Activated gamma-delta T cell (primary cell): ENCODE data around the gene KLHL22.
"Not testable (repeated sequence)": the region's sequence is repeated elsewhere in the genome, so short reads cannot be mapped to it uniquely, and the experiment has no call there.

Source experiments
- DNase-seq: peaks from one replicate; lab custom pipeline; 2025; lab: John Stamatoyannopoulos, UW

The KLHL22 gene

DNA sequence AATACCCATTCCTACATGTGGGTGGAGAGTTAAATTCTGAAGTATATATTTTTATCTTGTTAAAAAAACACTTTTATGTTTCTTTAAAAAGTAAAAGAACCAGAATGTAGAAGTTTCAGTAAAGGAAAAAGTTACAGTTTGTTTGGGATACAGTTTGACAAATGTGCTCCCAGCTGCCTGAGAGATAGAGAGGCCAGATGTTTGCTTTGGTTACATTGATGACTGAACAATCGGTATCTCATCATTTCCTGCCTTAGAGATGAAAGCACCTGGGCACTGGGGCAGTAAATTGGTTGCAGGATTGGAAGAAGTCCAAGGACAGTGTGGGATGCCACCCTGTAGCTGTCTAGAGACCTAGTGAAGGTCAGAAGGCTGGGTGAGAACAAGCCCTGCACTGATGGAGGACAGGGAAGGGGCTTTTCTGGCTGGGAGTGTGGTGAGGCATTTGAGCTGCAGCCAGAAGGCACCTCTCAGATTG lies 28.4 kb upstream of the KLHL22 start:
- no peak for DNase-seq

DNA sequence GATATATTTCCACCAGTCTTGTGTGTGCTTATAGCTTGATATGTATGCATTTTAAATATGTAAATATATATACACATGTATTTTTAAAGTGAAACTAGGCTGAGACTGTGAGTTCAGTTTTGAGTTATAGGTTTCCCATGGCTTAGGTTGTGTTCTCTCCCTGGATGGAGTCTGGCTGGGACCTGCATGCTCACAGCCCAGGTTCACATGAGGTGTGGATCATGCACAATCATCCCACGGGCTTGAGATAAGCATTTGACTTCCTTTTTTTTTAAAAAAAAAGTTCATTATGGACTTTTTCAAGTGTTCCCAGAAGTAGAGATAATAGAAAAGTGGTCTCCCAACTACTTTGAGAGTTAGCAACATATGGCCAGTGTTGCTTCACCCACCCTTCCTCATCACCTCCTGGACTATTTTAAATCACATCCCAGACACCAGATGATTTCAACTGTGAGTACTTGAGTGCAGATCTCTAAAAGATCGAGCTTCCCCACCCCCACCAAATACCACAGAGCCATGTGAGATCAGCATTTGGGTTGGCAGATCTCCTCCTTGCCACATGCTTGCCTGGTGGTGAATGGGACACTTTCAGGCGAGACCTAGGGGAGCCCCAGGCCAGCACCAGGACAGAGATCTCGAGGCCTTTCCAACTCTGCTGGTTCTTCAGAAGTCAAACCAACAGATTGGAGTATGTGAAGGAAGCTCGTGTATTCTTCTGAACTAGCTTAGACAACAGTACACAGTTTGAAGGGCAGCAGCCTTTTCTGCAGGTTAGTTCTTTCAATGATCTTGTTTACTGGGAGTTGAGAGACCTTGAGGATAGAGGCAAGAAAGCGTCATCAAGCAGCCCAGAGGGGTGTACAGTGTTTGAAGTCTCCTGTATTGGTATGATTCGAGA lies 27.7 kb upstream of the KLHL22 start:
- no peak for DNase-seq

DNA sequence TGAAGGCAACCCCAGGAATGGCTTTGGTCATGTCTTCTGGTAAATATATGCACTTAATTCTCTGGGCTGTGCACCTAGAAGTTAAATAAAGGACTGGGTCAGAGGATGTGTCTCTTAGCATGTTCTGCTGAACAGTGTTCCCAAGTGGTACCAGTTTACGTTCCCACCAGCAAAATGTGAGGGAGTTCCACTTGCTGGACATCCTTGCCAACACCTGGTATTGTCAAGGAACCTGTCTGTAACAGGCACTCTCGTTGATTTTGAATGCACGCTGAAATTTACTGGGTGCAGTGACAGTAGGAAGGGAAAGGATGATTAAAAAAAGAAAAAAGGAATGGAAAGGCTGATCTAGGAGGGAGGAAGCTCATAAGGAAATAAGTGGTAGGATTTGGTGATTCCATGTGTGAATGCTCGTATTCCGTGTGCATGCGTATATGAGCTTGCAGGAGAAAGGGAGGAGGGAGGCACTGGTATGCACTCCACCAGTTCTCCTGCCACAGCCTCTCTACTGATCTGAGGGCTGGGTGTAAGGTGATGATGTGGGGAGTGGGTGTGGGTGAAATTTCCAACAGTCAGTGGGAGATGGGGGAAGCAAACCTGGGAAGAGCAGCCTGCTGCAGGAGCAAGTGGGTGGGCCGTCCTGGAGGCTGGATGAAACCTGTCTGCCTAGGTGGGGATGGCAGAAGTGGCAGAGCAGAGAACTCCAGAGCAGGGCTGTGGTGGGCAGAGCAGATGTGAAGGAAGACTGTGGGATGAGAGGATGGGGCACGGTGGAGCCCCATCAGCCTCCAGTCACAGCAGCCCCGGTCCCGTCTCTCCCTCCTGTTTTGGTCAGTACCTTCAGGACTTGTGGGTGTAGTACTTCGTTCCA lies 26.8 kb upstream of the KLHL22 start:
- no peak for DNase-seq

DNA sequence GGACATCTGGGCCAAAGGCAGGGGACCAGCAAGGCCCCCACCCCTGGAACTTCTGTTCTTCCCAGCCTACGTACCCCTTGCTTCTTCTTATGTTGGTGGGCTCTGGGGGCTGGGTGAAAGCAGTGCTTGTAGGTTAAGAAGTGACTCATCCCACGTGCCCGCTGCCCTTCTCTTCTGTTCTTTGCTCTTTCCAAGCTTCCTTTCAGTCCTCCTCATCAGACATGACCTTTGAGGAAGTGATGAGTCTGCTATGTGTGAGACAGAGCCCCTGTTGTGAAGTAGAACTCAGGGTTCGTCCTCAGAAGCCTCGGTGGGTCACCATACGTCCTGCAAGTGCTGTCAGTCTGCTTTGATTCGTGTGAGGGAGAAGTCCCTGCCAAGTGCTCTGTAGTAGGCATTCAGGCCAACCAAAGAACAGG lies 24.5 kb upstream of the KLHL22 start:
- DNase-seq = no peak

DNA sequence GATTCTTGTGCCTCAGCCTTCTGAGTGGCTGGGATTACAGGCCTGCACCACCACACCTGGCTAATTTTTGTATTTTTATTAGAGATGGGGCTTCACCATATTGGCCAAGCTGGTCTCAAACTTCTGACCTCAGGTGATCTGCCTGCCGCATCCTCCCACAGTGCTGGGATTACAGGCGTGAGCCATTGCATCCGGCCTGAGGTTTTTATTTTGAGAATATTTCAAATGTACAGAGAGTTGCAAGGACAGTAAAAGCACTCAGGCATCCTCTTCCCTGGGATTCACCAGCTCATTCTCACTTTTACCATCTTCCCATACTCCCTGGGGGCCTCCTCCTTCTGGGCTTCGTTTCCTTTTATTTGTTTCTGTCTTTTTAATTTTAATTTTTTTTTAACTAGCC lies 24.0 kb upstream of the KLHL22 start:
- no peak for DNase-seq

DNA sequence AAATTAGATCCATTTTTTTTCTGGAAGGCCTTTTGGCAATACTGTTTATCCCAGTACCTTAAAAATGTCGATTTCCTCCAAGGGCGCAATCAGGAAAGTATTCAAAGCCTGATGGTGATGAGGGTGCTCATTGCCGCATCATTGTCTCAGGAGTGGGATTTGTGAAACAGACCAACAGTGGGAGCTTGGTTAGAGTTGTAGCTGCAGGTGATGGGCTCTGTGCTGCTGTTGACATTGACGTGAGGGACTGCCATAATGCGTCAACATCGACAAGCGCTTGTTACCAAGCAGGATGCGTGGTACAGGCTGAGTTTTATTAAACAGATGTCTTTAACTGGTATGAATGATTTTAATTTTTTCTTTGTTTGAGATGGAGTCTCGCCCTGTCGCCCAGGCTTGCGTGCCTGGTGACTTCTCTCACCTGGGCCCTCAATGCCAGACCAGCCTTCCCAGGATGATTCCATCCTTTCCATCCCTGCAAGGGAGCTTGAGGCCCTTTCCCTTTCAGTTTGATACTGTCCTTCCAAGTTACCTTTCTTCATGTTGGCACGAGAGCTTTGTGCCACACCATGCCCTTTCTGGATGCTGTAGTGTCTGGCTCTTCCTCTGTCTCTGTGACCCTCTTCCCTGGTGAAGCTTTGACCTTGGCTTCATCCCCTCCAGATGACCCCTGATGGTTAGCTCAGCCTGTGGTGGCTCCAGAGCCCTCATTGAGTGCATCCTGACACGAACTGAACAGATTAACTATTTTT lies 22.4 kb upstream of the KLHL22 start:
- DNase-seq = no peak

DNA sequence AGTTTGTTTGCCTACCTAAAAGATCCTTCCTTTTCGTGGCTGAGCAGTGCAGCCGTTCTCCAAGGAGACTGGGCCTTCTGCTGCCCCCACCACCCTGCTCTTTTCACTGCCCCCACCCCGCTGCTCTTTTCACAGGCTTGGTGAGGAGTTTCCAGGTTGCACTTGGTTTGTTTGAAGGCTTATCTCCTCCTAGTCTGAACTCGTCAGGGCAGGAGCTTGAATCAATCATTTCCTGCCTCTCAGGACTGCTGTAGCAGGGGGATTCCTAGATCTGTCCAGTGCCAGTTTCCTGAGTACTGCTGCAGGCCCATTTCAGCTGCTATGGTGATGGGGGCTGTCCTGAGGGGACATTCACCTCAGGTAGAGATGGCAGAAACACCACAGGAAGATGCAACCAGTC lies 21.8 kb upstream of the KLHL22 start:
- no peak for DNase-seq

DNA sequence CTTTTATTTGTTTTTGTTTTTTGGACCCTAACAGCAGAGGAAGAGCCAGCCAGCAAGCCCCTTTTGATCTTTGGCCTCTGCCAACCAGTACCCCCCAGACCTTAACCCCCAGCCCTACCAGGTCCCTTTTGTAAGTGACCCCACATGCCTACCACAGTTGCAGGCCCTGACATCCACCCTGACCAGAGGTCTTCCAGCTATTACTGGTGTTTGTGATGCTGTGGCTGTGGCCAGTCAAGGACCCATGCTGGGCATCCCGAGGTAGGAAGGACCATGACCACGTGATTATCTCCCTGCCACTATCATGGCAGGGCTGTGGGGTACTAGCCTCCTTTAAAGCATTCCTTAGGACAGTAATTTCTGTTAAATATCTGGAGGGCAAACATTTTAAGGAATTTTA lies 20.8 kb upstream of the KLHL22 start:
- DNase-seq = no peak

DNA sequence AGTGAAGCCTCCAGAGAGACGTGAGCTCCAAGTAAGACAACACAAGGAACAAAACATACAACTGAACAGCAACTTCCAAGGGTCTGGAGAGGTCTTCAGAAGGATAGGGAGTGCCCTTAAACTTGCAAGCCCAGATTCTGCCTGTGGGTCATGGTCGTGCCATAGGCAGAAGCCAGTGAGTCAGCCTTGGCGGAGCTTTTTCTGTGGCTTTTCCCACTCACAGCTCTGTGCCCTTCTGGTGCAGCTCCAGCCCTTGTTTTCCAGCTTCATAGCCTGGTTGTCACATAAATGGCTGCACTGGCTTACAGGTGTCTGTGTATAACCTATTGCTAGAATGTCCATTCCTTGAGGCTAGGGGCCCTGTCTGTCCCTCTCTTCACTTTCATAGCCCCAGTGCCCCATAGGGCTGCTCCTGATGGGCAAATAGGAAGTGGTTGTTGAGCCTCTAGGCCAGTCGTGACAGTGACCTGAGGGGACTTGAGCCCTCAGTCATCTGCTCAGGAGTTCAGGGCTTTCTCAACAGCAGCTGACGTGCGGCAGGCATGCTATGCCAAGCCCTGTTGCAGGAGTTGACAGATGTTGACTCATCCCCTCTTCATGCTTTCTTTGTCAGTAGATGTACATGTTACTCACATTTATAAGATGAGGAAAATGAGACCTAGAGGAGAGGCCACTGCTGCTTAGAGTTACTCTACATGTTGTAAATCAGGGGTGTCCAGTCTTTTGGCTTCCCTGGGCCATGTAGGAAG lies 19.2 kb upstream of the KLHL22 start:
- no peak for DNase-seq

DNA sequence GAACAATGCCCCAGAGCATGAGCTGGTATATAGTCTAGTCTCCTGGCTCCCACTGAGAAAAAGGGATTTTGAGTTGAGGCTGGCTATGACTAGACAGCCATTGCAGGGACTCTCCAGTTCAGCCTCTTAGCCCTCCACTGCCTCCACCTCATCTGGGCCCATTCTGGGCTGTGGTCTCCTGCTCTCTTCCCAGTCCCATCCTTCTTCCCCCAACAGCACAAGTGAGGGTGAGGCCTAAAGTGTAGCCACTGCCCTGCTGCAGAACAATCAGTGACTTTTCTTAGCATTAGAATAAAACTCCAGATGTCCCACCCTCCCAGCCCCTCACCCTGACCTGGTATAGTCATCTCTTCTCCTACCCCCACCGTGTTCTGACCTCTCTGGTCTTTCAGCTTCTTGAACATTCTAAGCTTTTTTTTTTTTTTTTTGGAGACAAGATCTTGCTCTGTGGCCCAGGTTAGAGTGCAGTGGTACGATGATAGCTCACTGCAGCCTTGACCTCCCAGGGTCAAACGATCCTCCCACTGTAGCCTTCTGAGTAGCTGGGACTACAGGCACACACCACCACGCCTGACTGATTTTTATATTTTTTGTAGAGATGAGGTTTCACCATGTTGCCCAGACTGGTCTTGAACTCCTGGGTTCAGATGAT lies 16.1 kb upstream of the KLHL22 start:
- DNase-seq = no peak

DNA sequence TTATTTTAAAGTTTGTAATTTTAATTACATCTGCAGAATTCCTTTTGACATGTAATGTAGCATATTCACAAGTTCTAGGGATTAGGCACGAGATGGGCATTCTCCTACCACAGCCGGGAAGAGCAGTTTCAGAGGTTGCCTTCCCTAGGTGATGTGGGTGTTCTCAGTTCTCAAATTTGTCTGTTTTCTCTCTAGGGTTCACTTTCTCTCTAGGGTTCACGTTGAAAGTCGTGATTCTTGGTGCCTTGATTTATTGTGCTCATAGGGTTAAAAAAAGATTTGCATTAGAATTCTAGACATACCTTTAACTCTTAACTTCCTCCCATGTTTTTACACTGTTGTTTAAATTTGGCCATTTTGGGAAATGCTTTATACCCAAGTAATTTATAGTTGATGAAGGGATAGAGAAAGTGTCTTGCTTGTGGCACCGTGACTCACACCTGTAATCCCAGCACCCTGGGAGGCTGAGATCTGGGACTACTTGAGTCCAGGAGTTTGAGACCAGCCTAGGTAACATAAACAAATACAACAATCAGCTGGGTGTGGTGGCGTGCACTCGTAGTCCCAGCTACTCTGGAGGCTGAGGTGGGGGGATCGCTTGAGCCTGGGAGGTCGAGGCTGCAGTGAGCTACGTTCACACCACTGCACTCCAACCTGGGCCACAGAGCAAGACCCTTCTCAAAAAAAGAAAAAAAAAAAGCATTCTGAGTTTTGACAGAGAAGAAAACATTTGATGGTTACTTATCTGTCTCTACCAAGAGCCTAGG lies 15.4 kb upstream of the KLHL22 start:
- DNase-seq = no peak

DNA sequence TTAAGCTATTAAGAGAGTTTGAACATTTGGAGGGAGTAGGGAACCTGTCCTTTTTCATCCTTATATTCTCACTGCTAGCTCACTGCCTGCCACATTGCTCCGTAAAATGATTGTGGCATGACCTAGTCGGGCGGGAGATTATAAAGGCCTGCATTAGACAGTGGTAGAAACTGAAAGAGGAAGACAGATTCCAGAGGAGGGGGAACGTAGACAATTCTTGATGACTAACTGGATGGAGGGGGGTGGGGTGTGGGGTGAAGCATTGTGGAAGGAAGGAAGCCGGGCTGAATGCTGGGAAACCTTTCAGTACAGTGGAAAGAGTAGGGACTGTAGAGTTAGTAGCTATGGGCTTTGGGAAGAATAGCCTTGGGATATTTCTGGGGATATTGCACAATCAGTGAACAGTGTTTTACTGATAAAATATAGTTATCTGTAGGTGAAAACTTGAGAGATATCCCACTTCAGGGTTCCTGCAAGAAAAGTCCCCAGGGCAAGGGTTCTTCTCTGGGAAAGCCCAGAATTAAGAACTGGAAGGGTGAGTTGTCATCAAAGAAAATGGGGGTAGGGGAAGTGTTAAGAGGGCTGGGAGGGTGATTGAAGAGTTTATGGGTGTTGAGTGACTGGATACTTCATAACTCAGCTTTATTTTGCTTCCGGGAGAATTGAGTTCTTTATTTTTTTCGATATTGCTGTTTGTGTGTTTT lies 13.9 kb upstream of the KLHL22 start:
- DNase-seq = no peak

DNA sequence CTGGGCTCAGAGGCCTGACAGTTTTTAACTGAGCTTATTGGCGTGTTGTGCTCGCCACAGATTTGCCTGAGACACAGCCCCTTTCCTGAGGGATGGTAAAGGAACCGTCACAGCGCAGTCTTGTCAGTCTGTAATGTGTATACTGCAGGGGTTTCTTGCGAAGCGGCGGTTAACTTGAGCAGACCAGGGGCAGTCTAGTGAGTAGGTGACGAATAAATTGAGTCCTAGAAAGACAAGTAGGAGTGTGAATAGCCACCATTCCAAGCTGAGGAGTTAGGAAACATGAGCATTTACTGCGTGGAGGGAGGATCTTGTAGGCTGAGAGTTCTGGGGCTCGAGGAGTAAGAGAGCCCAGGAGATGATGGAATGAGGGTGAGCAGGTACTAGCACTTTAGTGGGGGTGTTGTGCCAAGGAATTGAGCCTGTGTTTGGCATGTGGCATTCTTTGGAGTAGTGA lies 13.2 kb upstream of the KLHL22 start:
- DNase-seq = no peak

DNA sequence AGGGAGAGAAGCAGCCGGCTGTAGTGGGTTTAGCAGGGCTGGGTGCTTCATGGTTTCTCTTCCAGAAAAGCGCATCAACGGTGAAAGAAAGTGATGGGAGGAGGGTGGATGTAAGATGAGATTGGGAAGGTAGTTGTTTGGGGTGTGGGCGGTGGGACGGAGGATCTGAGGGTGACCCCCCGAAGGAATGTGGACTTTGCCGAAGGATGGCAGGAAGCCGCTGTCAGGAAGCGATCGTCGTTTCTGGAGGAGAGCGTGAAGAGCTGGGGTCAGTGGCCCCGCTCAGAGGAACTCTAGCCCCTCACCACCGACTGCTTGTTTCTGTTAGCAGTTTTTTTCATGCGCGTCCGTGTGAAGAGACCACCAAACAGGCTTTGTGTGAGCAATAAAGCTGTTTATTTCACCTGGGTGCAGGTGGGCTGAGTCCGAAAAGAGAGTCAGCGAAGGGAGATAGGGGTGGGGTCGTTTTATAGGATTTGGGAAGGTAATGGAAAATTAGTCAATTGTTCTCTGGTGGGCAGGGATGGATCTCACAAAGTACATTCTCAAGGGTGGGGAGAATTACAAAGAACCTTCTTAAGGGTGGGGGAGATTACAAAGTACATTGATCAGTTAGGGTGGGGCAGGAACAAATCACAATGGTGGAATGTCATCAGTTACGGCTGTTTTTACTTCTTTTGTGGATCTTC lies 12.6 kb upstream of the KLHL22 start:
- DNase-seq = not testable (repeated sequence)

DNA sequence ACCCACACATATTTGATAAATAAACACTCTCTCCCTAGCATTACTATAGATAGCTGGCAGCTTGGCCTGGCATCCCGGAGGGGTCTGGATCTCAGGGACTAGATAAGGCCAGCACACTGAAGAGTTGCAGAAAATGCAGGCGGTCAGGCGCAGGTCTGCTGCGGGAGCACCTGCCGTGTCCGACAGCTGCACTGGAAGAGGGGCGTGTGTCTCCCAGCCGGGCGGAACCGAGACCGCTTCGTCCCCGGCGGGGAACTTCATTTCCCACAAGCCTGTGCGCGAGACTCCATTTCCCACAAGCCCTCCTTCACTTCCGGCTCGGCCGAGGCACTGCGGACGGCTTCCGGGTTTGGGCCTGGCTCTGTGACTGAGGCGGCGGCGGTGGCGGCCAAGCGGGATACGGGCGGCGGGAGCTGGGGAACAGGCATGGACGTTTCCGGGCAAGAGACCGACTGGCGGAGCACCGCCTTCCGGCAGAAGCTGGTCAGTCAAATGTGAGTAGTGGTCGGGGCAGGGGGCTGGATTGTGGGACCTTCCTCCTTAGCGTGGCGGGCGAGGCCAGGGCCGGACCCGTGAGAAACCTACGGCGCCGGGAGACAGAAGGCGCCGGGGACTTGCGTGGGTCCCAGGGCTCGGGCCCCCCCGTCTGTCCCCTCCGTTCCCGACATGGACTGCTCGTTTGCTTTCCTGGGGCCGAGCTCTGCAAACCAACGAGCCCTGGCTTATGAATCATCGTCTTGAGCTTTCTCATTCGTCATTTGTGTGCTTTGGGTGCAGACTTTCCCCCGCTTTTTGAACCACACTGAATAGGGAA lies 11.9 kb upstream of the KLHL22 start, which contains the start of gene MED15:
Gene MED15, plus strand, starts transcription at position 358 of the 814 bp plus-strand sequence. Its CDS starts 69 bp downstream, at position 427.
- DNase-seq = peak; percentile 63

DNA sequence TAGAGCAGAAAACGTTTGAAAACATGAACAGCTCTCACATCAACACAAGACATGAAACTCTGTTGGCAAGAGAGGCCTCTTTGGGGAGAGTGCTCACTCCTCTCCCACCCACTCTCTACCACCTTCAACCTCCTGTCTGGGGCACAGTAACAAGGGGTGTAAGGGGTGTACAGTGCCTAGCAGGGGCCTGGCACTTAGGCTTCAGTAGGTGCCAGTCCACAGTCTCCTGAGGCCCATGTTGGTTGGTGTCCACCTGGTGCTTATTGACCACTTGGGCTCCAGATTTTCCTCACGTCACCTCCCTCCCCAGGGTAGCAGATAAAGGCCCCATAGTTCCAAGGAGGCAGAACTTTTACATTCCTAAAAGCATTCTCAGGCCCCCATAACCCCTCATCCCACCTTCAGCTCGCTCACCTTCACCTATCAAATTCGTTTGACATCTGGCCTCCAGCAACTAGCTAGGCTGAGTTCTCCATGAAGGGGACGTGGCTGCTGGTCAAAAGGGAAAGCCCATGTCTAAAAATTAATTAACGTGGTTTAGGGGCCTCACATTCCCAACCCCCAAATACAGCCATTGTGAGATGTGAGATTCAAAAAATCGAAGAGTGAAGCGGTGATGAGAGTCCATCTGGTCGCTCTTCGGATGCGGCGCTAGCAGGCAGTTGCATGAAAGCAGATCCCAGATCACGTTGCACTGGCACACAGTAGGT lies 11.1 kb upstream of the KLHL22 start:
- DNase-seq = no peak
